ENCODE results near the gene RNASE7.
"Not testable (repeated sequence)": the region's sequence is repeated elsewhere in the genome, so short reads cannot be mapped to it uniquely, and the experiment has no call there.

RNASE7 gene

GRCh38 chr14:21023174-21023573, 19.0 kb upstream of the RNASE7 start:
- FAIRE-seq (no peak), DNase-seq (ENCODE audit: insufficient read length, low spot score) (no peak)

GRCh38 chr14:21023817-21024584, 18.2 kb upstream of the RNASE7 start:
- FAIRE-seq, result no peak
- no peak for DNase-seq (ENCODE audit: insufficient read length, low spot score)

- FAIRE-seq, result no peak
- no peak for DNase-seq (ENCODE audit: insufficient read length, low spot score)
Measured at GRCh38 chr14:21024585-21025370, 17.4 kb upstream of the RNASE7 start, which contains the start of gene NDRG2. Gene NDRG2 (minus strand): TSS chr14:21025061. CDS start chr14:21023315, 1,746 bp downstream.

- no peak for FAIRE-seq
Measured at GRCh38 chr14:21025371-21026273, 16.5 kb upstream of the RNASE7 start.

GRCh38 chr14:21026274-21026987, 15.7 kb upstream of the RNASE7 start:
- DNase-seq (ENCODE audit: insufficient read length, low spot score) (no peak), FAIRE-seq (no peak)

More at GRCh38 chr14:21025371-21026273, 16.5 kb upstream of the RNASE7 start:
- DNase-seq (ENCODE audit: insufficient read length, low spot score), result no peak

- FAIRE-seq, result no peak
- no peak for DNase-seq (ENCODE audit: insufficient read length, low spot score)
Measured at GRCh38 chr14:21026988-21027315, 15.2 kb upstream of the RNASE7 start.

- DNase-seq (ENCODE audit: insufficient read length, low spot score) (no peak), FAIRE-seq (no peak)
Measured at GRCh38 chr14:21029917-21030316, 12.2 kb upstream of the RNASE7 start, which contains the start of gene TPPP2. Gene TPPP2 (plus strand): TSS chr14:21030217. CDS start chr14:21030582, 365 bp downstream.

GRCh38 chr14:21030531-21030930, 11.6 kb upstream of the RNASE7 start:
- FAIRE-seq (no peak), DNase-seq (ENCODE audit: insufficient read length, low spot score) (no peak)

- FAIRE-seq, result no peak
- DNase-seq (ENCODE audit: insufficient read length, low spot score), result no peak
Measured at GRCh38 chr14:21032326-21033132, 9.6 kb upstream of the RNASE7 start.

- FAIRE-seq (no peak), DNase-seq (ENCODE audit: insufficient read length, low spot score) (no peak)
Measured at GRCh38 chr14:21033133-21033698, 8.9 kb upstream of the RNASE7 start.

- DNase-seq (ENCODE audit: insufficient read length, low spot score) (no peak), FAIRE-seq (no peak)
Measured at GRCh38 chr14:21034707-21035106, 7.5 kb upstream of the RNASE7 start, which contains the start of gene RNASE13. Gene RNASE13 (minus strand): TSS chr14:21034807. CDS start chr14:21034288, 519 bp downstream.

GRCh38 chr14:21036751-21037150, 5.4 kb upstream of the RNASE7 start:
- DNase-seq (ENCODE audit: insufficient read length, low spot score) (no peak), FAIRE-seq (no peak)

GRCh38 chr14:21037156-21037555, 5.0 kb upstream of the RNASE7 start:
- no peak for FAIRE-seq
- no peak for DNase-seq (ENCODE audit: insufficient read length, low spot score)

GRCh38 chr14:21038441-21039422, 3.4 kb upstream of the RNASE7 start:
- FAIRE-seq (no peak), DNase-seq (ENCODE audit: insufficient read length, low spot score) (no peak)

- DNase-seq (ENCODE audit: insufficient read length, low spot score) (no peak), FAIRE-seq (no peak)
Measured at GRCh38 chr14:21039585-21040369, 2.4 kb upstream of the RNASE7 start.

- DNase-seq (ENCODE audit: insufficient read length, low spot score), result no peak
- no peak for FAIRE-seq
Measured at GRCh38 chr14:21040370-21040925, 1.7 kb upstream of the RNASE7 start.

GRCh38 chr14:21040941-21041340, 1.2 kb upstream of the RNASE7 start:
- not testable (repeated sequence) for FAIRE-seq; DNase-seq (ENCODE audit: insufficient read length, low spot score)
